SK-N-SH treated with all-trans-retinoic acid at 6 μM for 48 hours (cell line): ENCODE data around the gene DPP6.

Experiments
- ATAC-seq: fragments of 200-7000 bp; cut with Tn5 transposase; 3 replicates; pipeline ENCODE4 v1.9.1; 2020; ENCODE audit warnings: mild to moderate bottlenecking, moderate library complexity
- ARNTL ChIP-seq: fragments of 450-650 bp; formaldehyde crosslinking; IDR thresholded peaks from 2 replicates; pipeline ENCODE4 v1.5.0; 2020; ENCODE audit warnings: low read depth, mild to moderate bottlenecking, moderate library complexity, borderline replicate concordance
- CSDC2 ChIP-seq: fragments of 250-450 bp; sonication (Bioruptor Pico); IDR thresholded peaks from 2 replicates; pipeline ENCODE4 v1.5.0; 2020; ENCODE audit warnings: mild to moderate bottlenecking, moderate library complexity
- CSRNP3 ChIP-seq: fragments of 250-450 bp; sonication (Bioruptor Pico); IDR thresholded peaks from 2 replicates; pipeline ENCODE4 v1.5.1; 2021; ENCODE audit warnings: mild to moderate bottlenecking, moderate library complexity
- ESRRG ChIP-seq: fragments of 250-450 bp; sonication (Bioruptor Pico); IDR thresholded peaks from 2 replicates; pipeline ENCODE4 v1.6.1; 2021; ENCODE audit warnings: mild to moderate bottlenecking
- GLIS3 ChIP-seq: fragments of 250-450 bp; sonication (Bioruptor Pico); IDR thresholded peaks from 2 replicates; pipeline ENCODE4 v1.5.0; 2020; ENCODE audit warnings: mild to moderate bottlenecking, moderate library complexity
- ISL1 ChIP-seq: fragments of 250-450 bp; sonication (Bioruptor Pico); IDR thresholded peaks from 2 replicates; pipeline ENCODE4 v2.1.2; 2022; ENCODE audit warnings: mild to moderate bottlenecking, moderate library complexity
- OSR1 ChIP-seq: fragments of 250-450 bp; sonication (Bioruptor Pico); IDR thresholded peaks from 2 replicates; pipeline ENCODE4 v1.8.0; 2022; ENCODE audit warnings: moderate library complexity, mild to moderate bottlenecking, inconsistent platforms
- POU6F1 ChIP-seq: fragments of 250-450 bp; sonication (Bioruptor Pico); IDR thresholded peaks from 2 replicates; pipeline ENCODE4 v1.8.0; 2021; ENCODE audit warnings: low read depth, mild to moderate bottlenecking, moderate library complexity, borderline replicate concordance
- PPARA ChIP-seq: fragments of 250-450 bp; sonication (Bioruptor Pico); IDR thresholded peaks from 2 replicates; pipeline ENCODE4 v1.5.0; 2020; ENCODE audit warnings: mild to moderate bottlenecking, borderline replicate concordance
- RARB ChIP-seq: fragments of 250-450 bp; sonication (Bioruptor Pico); IDR thresholded peaks from 2 replicates; pipeline ENCODE4 v1.8.0; 2021; ENCODE audit warnings: mild to moderate bottlenecking, moderate library complexity
- SNAI2 ChIP-seq: fragments of 250-450 bp; sonication (Bioruptor Pico); IDR thresholded peaks from 2 replicates; pipeline ENCODE4 v1.5.0; 2020; ENCODE audit warnings: mild to moderate bottlenecking, moderate library complexity
- TCF4 ChIP-seq: fragments of 250-450 bp; sonication (Bioruptor Pico); IDR thresholded peaks from 2 replicates; pipeline ENCODE4 v1.8.0; 2021; ENCODE audit warnings: mild to moderate bottlenecking, moderate library complexity, borderline replicate concordance
- TOX ChIP-seq: fragments of 250-450 bp; sonication (Bioruptor Pico); IDR thresholded peaks from 2 replicates; pipeline ENCODE4 v1.8.0; 2021; ENCODE audit warnings: mild to moderate bottlenecking, moderate library complexity, borderline replicate concordance
- ZC3H10 ChIP-seq: fragments of 250-450 bp; sonication (Bioruptor Pico); IDR thresholded peaks from 2 replicates; pipeline ENCODE4 v1.5.1; 2021; ENCODE audit warnings: mild to moderate bottlenecking, moderate library complexity
- ZFP3 ChIP-seq: fragments of 250-450 bp; sonication (Bioruptor Pico); IDR thresholded peaks from 2 replicates; pipeline ENCODE4 v1.5.0; 2020; ENCODE audit warnings: mild to moderate bottlenecking, moderate library complexity
- ZFP30 ChIP-seq: fragments of 450-650 bp; formaldehyde crosslinking; IDR thresholded peaks from 2 replicates; pipeline ENCODE4 v1.5.0; 2022; ENCODE audit warnings: mild to moderate bottlenecking, moderate library complexity
- ZNF565 ChIP-seq: fragments of 450-650 bp; formaldehyde crosslinking; conservative IDR thresholded peaks from 2 replicates; pipeline ENCODE4 v1.5.0; 2020; ENCODE audit warnings: low read depth, mild to moderate bottlenecking, moderate library complexity
- ZNF70 ChIP-seq: fragments of 450-650 bp; formaldehyde crosslinking; IDR thresholded peaks from 2 replicates; pipeline ENCODE4 v1.5.0; 2020; ENCODE audit warnings: mild to moderate bottlenecking, moderate library complexity
- ZNF8 ChIP-seq: fragments of 450-650 bp; formaldehyde crosslinking; IDR thresholded peaks from 2 replicates; pipeline ENCODE4 v1.5.0; 2020; ENCODE audit warnings: mild to moderate bottlenecking, moderate library complexity
- TF ChIP-seq, protein P1 (sequence below): fragments of 250-450 bp; sonication (Bioruptor Pico); IDR thresholded peaks from 2 replicates; pipeline ENCODE4 v1.5.1; 2020; ENCODE audit warnings: low read depth, mild to moderate bottlenecking, moderate library complexity
- TF ChIP-seq, protein P2 (sequence below): fragments of 250-450 bp; sonication (Bioruptor Pico); IDR thresholded peaks from 2 replicates; pipeline ENCODE4 v1.8.0; 2020; ENCODE audit warnings: mild to moderate bottlenecking, moderate library complexity, borderline replicate concordance
- TF ChIP-seq, protein P3 (sequence below): fragments of 250-450 bp; sonication (Bioruptor Pico); IDR thresholded peaks from 2 replicates; pipeline ENCODE4 v1.5.0; 2020; ENCODE audit warnings: mild to moderate bottlenecking, moderate library complexity

DPP6 gene

DNA sequence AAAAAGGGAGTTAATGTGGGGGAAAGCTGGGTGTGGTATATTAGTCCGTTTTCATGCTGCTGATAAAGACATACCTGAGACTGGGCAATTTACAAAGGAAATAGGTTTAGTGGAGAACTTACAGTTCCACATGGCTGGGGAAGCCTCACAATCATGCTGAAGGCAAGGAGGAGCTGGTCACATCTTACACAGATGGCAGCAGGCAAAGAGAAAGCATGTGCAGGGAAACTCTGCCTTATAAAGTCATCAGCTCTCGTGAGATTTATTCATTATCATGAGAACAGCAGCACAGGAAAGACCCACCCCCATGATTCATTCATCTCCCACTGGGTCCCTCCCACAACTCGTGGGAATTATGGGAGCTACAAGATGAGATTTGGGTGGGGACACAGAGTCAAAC, 836.5 kb downstream of the DPP6 start:
- TF ChIP-seq ZNF8 (no peak), ISL1 (CRISPR knock-in tag) (no peak), ZFP30 (CRISPR knock-in tag) (no peak), PPARA (CRISPR knock-in tag) (no peak), POU6F1 (CRISPR knock-in tag) (no peak)
- TF ChIP-seq, all 23 proteins: peak for 0
- no peak for ATAC-seq

DNA sequence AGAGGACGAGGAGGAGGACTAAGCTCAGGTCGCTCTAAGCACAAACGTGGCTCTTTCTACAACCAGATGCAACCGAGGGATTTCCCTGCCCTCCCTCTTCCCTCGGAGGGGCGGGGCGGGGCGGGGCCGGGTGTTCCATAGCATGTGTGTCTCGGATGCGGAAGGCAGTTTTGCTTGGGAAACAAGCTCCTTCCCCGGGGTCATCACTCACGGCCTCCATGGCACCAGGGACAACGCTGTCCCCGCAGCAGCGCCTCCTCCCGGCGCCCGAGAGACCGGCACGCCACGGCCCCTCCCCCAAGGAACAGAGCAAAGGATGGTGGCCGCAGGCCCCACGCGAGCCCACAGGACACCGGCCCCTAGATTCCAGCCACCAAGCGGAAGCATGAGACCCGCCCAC, 840.3 kb downstream of the DPP6 start:
- TF ChIP-seq ZNF565: no peak
- TF ChIP-seq, protein P1, sequence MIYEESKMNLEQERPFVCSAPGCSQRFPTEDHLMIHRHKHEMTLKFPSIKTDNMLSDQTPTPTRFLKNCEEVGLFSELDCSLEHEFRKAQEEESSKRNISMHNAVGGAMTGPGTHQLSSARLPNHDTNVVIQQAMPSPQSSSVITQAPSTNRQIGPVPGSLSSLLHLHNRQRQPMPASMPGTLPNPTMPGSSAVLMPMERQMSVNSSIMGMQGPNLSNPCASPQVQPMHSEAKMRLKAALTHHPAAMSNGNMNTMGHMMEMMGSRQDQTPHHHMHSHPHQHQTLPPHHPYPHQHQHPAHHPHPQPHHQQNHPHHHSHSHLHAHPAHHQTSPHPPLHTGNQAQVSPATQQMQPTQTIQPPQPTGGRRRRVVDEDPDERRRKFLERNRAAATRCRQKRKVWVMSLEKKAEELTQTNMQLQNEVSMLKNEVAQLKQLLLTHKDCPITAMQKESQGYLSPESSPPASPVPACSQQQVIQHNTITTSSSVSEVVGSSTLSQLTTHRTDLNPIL (CRISPR knock-in tag): no peak
- no peak for TF ChIP-seq OSR1 (CRISPR knock-in tag)
- TF ChIP-seq, protein P2, sequence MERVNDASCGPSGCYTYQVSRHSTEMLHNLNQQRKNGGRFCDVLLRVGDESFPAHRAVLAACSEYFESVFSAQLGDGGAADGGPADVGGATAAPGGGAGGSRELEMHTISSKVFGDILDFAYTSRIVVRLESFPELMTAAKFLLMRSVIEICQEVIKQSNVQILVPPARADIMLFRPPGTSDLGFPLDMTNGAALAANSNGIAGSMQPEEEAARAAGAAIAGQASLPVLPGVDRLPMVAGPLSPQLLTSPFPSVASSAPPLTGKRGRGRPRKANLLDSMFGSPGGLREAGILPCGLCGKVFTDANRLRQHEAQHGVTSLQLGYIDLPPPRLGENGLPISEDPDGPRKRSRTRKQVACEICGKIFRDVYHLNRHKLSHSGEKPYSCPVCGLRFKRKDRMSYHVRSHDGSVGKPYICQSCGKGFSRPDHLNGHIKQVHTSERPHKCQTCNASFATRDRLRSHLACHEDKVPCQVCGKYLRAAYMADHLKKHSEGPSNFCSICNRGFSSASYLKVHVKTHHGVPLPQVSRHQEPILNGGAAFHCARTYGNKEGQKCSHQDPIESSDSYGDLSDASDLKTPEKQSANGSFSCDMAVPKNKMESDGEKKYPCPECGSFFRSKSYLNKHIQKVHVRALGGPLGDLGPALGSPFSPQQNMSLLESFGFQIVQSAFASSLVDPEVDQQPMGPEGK (CRISPR knock-in tag): no peak
- no peak for TF ChIP-seq ISL1 (CRISPR knock-in tag)
- TF ChIP-seq CSRNP3 (CRISPR knock-in tag): no peak
- TF ChIP-seq POU6F1 (CRISPR knock-in tag): no peak
- no peak for TF ChIP-seq ZFP3 (CRISPR knock-in tag)
- TF ChIP-seq ZNF8: no peak
- TF ChIP-seq ZFP30 (CRISPR knock-in tag): no peak
- TF ChIP-seq TCF4 (CRISPR knock-in tag): no peak
- TF ChIP-seq ZC3H10 (CRISPR knock-in tag): no peak
- TF ChIP-seq ZNF70 (CRISPR knock-in tag): no peak
- TF ChIP-seq ARNTL (CRISPR knock-in tag): no peak
- no peak for TF ChIP-seq PPARA (CRISPR knock-in tag)
- no peak for TF ChIP-seq GLIS3 (CRISPR knock-in tag)
- TF ChIP-seq SNAI2: no peak
- no peak for TF ChIP-seq ESRRG (CRISPR knock-in tag)
- no peak for TF ChIP-seq TOX (CRISPR knock-in tag)
- TF ChIP-seq, all 23 proteins: peak for 0
- no peak for ATAC-seq

GRCh38 chr7:154896076-154896475, 843.9 kb downstream of the DPP6 start:
- ATAC-seq: no peak
- TF ChIP-seq ZNF565 (no peak), GLIS3 (CRISPR knock-in tag) (no peak), RARB (CRISPR knock-in tag) (no peak), ESRRG (CRISPR knock-in tag) (no peak), CSDC2 (CRISPR knock-in tag) (no peak), POU6F1 (CRISPR knock-in tag) (no peak), CSRNP3 (CRISPR knock-in tag) (no peak), ZFP3 (CRISPR knock-in tag) (no peak), ZC3H10 (CRISPR knock-in tag) (no peak)
- TF ChIP-seq, protein P3, sequence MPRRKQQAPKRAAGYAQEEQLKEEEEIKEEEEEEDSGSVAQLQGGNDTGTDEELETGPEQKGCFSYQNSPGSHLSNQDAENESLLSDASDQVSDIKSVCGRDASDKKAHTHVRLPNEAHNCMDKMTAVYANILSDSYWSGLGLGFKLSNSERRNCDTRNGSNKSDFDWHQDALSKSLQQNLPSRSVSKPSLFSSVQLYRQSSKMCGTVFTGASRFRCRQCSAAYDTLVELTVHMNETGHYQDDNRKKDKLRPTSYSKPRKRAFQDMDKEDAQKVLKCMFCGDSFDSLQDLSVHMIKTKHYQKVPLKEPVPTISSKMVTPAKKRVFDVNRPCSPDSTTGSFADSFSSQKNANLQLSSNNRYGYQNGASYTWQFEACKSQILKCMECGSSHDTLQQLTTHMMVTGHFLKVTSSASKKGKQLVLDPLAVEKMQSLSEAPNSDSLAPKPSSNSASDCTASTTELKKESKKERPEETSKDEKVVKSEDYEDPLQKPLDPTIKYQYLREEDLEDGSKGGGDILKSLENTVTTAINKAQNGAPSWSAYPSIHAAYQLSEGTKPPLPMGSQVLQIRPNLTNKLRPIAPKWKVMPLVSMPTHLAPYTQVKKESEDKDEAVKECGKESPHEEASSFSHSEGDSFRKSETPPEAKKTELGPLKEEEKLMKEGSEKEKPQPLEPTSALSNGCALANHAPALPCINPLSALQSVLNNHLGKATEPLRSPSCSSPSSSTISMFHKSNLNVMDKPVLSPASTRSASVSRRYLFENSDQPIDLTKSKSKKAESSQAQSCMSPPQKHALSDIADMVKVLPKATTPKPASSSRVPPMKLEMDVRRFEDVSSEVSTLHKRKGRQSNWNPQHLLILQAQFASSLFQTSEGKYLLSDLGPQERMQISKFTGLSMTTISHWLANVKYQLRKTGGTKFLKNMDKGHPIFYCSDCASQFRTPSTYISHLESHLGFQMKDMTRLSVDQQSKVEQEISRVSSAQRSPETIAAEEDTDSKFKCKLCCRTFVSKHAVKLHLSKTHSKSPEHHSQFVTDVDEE (CRISPR knock-in tag): no peak
